GM19351 (cell line): ENCODE data around the gene CDH4.

Source experiments
- ATAC-seq: cut with Tn5 transposase; IDR thresholded peaks from one replicate; pipeline ENCODE4 v1.9.1; 2021; ENCODE audit warnings: mild to moderate bottlenecking, moderate library complexity; ENCODE audit not compliant: unreplicated experiment

Gene CDH4

DNA sequence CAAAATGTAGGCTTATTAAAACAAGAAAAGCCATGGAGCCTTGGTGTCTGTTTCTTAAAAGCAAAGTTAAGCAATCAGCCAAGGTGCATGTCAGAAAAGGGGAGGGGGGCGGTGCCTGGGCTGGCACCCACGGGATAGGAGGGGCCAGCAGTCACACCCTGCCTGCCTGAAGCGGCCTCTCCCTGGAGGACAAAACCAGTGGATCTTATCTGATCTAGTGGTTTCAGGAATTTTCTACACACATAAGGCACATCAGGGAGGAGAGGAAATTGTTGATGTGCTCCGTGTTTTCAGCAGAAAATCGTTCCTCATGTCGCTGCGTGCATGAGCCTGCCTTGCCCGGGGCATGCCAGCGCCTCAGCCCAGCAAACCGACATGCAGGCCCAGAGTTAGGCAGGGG is 537.3 kb downstream of the CDH4 start:
- ATAC-seq = no peak

DNA sequence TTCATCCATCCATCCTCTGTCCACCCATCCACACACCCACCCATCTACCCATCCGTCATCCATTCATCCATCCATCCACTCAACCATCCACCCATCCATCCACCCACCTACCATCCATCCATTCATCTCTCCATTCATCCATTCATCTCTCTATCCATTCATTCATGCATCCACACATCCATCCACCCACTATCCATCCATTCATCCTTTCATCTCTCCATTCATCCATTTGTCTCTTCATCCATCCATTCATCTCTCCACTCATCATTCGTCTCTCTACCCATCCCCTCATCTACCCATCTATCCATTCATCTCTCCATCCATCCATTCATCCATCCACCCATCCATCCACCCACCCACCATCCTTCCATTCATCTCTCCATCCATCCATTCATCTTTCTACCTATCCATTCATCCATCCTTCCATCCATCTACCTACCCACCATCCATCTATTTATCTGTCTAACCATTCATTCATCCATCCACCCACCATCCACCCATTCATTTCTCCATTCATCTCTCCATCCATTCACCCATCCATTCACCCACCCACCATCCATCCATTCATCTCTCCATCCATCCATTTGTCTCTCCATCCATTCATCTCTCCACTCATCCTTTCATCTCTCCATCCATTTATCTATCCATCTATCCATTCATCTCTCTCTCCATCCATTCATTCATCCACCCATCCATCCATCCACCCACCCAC is 538.2 kb downstream of the CDH4 start:
- ATAC-seq = no peak

DNA sequence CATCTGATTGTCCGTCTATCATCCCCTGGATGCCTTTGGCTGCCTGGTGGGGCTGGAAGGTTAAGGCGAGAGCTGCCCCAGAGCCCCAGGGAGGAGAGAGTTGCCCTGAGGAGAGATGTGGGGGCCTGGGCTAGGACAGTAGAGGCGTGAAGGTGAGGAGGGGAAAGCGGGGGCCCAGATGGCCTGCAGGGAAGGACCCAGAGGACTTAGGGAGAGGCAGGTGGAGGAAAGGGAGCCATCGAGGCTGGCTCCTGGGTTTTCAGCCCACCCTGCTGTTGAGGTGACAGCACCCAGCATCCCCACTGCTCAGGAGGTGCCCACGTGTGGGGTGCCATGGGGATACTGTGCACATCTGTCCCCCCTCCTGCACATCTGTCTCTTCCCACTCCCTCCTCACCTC is 539.9 kb downstream of the CDH4 start:
- ATAC-seq = no peak

DNA sequence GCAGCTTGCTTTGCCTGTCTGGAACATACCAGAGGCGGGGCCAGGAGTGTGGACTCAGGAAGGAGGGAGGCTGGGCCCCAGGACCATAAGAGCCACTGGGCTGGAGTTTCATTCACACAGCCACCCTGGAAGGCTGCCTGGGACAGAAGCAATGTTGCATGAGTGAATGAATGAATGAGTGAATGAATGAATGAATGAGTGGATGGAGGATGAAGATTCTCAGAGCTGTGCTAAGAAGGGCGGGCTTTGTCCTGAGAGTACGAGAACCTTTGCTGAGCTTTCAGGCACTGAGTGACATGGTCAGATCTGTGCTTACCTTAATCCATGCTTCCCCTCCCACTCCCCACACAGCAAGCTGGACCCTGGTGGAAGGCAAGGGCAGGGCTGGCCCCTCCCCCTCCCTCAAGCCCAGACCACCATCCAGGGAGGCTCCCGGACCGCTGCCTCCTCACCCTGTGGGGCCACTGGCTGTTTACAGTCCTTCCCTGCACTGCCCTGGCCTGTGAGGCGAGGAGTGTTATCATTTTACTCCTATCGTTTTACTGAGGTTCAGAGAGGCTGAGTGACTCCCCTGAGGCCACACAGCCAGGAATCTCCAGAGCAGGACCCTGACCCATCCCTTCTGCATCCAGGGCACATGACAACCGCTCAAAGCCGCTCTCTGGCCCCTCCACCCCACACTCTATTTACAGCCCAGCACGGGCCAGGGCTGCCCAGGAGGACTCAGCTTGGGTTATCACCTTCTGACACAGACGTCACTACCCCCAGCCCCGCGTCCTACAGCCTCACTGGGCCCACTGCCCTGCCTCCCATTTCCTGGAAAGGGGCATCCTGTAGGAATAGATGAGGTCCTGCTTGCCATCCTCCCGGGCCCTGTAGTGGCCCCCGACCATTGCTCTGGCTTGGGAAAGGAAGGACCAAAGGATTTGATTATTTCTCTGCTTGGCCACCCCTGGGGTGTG is 543.9 kb downstream of the CDH4 start:
- ATAC-seq = no peak

DNA sequence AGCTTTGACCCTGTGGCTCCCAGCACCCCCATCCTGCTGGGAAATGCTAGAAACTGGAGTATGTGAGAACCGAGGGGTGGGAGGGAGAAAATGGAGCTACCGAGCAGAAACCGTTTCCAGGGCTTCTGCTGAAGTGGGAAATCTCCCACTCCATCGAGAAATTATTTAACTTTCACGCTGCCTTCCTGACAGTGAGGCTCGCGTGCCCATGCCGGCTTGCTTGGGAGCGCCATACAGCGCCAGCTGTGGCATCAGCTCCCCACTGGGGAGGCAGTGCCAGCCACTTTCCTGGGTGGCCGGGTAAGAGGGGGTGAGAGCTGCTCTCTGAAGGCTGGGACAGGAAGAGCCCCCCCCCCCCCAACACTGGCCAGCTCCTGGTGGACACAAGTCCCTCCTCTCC is 544.7 kb downstream of the CDH4 start:
- ATAC-seq = no peak

DNA sequence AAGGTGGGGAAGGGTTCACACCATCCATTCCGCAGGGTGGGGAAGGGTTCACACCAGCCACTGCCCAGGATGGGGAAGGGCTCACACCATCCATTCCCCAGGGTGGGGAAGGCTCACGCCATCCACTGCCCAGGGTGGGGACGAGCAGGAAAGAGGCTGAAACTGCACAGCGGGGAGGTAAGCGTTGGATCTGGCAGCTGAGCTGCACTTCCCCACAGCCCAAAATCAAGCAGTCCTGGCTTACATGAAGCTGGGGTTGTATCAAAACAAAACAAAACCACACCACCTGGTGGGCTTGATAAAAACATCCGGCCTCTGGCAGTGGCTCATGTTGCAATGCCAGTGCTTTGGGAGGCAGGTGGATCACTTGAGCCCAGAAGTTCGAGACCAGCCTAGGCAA is 545.1 kb downstream of the CDH4 start:
- no peak for ATAC-seq

DNA sequence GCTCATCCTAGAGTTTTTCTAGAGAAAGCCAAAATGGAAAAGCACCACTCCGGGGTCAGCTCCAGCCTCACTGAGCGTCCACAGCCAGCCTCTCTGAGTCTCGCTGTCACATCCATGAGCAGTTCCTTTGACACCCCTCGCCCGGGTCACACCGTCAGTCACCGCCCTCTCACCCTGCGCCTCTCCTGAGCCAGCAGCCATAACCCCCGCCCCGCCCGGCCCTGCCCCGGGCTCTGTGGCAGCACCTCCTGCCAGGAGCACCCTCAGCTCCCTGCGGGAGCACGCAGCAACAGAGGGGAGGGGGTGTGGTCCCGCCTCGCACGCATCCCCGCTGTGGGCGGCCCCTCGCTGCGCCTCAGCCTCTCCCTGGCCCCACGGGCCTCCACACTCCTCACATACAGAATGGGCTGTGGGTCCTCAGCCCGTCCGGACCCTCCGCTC is 545.9 kb downstream of the CDH4 start:
- no peak for ATAC-seq

DNA sequence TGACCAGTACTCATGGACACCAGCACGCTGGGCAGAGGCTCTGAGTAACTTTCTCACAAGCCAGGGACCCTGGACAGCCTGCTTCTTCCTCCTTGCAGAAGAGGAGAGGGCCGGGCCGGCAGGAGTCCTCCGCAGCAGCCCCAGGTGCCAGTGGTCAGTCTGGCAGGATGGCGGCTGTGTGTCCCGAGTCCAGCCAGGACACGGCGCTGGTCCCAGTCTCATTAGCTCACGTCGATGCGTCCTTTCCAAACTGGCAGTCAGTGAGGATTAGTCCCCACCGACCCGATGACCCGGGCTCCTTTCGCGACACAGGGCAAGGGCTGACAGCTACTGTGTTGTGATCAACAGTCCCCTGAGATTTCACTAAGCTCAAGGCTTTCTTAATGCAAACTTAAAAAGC is 546.6 kb downstream of the CDH4 start:
- ATAC-seq = no peak

GRCh38 chr20:61799394-61799923 is 547.4 kb downstream of the CDH4 start:
- ATAC-seq = no peak

DNA sequence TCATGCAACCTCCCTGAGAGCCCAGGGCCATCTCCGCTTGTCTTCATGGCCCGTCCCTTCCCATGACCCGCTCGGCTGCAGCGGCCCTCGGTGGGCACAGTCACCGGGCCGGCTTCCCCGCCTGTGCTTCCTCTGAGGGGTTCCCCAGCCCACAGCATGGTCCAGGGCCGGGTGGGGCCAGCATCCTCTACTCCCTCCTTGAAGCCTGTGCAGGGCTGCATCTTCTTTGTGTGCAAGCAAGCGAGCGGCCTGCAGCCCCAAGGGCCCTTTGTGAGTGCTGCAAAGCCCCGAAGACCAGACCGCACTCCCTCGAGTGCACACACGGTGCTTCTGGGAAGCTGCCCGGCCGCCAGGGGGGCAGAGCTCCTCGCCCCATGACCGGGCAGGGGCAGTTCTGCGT is 547.9 kb downstream of the CDH4 start:
- no peak for ATAC-seq

DNA sequence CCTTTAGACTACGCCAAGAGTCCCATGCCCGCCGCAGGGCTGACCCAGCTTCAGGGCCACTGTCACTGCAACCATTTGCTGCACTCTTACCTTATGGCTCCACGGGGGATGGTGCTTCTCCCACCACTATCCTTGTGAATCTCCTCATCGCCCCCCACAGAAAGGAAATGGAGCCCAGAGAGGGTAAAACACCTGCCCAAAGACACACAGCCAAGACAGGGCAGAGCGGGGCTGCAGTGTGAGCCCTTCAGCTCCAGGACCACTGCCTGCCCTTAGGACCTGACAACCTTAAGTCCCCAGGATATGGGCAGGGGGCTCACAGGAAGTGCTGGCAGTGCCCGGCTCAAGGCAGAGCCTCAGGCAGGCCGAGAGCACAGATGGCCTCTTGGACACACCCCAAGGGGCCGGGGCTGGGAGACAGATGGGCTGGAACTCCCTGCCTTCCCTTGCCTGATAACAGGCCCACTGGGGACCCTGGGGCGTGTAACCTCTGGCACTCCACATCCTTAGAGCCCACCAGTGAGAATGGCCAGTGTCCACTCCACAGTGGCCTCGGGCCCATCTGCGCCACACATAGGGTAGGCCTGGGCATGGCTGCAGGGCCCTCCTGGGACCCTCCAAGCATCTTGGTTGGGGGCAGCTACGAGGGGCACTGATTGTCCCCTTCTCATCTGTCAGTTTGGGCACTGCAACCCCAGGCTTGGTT is 548.5 kb downstream of the CDH4 start:
- ATAC-seq = no peak

DNA sequence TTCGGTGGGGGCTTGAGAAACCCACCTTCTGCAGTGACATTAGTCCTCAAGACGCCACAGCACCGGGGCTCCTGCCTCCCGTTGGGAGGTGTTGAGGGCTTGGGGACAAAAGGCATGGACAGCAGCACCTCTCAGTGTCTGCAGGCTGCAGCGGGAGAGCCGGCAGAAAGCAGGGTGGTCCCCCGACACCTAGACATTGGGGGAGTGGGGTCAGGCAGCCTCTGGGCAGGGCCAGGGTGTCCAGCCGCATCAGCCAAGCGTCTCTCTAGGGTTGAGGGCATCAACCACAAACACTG is 549.0 kb downstream of the CDH4 start:
- ATAC-seq = no peak

DNA sequence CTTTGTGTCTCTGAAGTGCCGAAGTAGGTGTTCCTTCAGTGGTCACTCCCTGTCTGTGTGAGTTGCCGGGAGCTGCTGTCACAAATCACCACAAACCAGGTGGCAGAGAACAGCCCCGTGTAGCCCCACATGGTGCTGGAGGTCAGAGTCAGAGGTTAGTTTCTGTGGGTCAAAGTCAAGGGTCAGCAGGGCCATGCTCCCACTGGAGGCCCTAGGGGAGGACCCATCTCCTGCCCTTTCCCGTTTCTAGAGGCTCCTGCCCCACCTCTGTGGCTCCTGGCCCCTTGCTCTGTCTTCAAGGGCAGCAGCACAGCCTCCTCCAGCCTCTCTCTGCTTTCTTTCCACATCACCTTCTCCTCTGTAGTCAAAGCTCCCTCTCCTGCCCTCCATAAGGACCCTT is 549.4 kb downstream of the CDH4 start:
- ATAC-seq = no peak

DNA sequence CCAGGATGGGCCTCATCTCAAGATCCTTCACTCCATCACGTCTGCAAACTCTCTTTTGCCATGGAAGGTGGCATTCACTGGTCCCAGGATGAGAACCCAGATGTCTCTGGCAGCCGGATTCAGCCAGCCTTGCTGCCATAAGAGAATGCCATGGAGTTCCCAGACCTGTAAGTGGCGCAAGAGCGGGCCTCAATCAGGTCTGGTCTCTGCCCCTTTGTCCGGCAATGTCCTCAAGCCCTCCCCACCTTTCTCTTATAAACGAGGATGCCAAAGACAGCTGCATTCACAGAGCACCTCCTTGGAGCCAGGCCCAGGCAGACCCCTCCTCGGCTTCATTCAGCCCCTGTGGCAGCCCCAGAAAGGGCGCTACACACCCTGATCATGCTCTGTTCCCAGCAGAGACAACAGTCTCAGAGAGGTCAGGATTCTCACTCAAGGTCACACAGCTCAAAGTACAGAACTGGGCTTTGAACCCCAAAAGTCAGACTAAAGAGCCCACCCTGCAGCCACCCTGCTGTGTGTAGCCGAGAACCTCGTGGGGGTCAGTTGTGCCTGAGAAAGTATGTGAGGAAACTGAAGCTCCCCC is 549.9 kb downstream of the CDH4 start:
- no peak for ATAC-seq

DNA sequence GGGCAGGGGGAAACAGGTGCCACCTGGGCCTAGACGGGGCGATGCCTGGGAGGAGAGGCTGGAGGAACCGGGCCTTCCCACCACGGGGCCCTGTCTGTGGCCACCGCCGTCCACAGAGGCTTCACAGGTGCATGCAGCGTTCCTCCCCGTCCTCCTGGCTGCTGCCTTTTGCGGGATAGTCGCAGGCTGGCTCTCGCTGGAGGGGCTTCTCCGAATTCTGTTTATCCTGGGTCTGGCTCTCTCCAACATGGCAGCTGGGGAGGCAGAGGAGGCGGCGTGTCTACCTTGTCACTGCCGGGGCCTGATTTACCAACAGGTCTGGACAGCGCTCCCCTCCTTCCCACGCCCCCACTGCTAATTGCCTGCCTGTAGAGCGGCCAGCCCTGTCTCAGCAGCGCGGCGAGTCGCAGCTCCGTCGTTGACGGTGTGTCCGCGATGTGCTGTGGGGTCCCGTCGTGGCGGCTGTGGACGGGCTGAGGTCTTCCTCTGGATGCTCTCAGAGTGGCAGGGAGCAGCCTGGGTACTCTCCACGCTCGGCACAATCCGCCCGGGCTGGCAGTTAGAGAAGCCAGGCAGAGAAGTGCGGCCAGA is 550.8 kb downstream of the CDH4 start:
- ATAC-seq = no peak

- ATAC-seq = no peak
These were observed 551.4 kb downstream of the CDH4 start for GRCh38 chr20:61803416-61803914.

- ATAC-seq = no peak
These were observed 552.1 kb downstream of the CDH4 start for GRCh38 chr20:61803915-61804751.

DNA sequence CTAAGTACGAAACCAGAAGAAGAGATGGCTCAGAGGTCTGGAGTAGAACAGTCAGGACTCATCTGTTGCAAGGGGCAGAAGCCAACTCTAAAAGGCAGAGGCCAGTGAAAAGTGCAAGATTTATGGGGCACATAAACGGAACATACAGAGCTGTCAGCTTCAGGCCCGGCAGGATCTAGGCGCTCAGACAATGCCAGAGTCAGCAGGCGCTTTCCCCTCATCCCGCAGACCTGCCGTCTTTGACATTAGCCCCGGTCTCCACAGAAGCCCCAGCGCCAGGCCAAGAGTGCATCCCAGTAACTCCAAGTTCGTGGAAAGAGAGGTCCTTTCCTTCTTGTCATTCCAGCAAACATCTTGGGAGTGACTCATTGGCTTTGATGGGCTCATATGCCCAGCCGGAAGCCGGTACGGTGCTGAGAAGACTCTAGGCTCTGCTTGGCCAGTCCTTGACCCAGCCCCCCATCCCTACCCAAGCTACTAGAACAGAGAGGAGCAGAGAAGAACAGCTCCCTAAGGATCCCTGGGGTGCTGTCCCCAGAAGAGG is 552.8 kb downstream of the CDH4 start:
- no peak for ATAC-seq

- ATAC-seq = no peak
These were observed 553.3 kb downstream of the CDH4 start for GRCh38 chr20:61805365-61805764.
